Osteocyte (in vitro differentiated cells): ENCODE results near the gene SHMT2. TPM values are rescaled to one million over a fixed set of nuclear protein-coding genes. Genes with fewer than 3 reads are reported as not detected.
"Not testable (repeated sequence)": the region's sequence is repeated elsewhere in the genome, so short reads cannot be mapped to it uniquely, and the experiment has no call there.

Experiments
- DNase-seq: peaks from one replicate; pipeline ENCODE4 v3.0.0; 2021; ENCODE audit warnings: mixed read lengths; ENCODE audit not compliant: unreplicated experiment; ENCODE audit errors: extremely low spot score
- H3K27ac Mint-ChIP-seq: one replicate; pipeline ENCODE4 v1.8.0; 2021; ENCODE audit warnings: mild to moderate bottlenecking, mixed read lengths; ENCODE audit not compliant: unreplicated experiment
- H3K27me3 Mint-ChIP-seq: one replicate; pipeline ENCODE4 v1.8.0; 2021; ENCODE audit warnings: mixed read lengths; ENCODE audit not compliant: unreplicated experiment
- H3K36me3 Mint-ChIP-seq: one replicate; pipeline ENCODE4 v1.8.0; 2021; ENCODE audit warnings: mixed read lengths; ENCODE audit not compliant: unreplicated experiment
- H3K4me1 Mint-ChIP-seq: one replicate; pipeline ENCODE4 v1.8.0; 2021; ENCODE audit warnings: mixed read lengths; ENCODE audit not compliant: unreplicated experiment
- H3K4me3 Mint-ChIP-seq: one replicate; pipeline ENCODE4 v1.8.0; 2021; ENCODE audit warnings: mild to moderate bottlenecking, moderate library complexity, mixed read lengths; ENCODE audit not compliant: unreplicated experiment
- H3K9me3 Mint-ChIP-seq: one replicate; pipeline ENCODE4 v1.8.0; 2021; ENCODE audit warnings: mixed read lengths; ENCODE audit not compliant: unreplicated experiment
- CTCF ChIP-seq: fragments of 200-600 bp; sonication (generic); IDR thresholded peaks from 2 replicates; pipeline ENCODE4 v1.5.0; 2021; ENCODE audit warnings: antibody characterized with exemption, mild to moderate bottlenecking, moderate library complexity
- microRNA-seq: library from miRNA; unstranded; fragments of <30 nt; microRNA quantifications from one replicate; pipeline ENCODE4 v1.1.0, GENCODE V29; 2020; ENCODE audit not compliant: unreplicated experiment
- total RNA-seq: library from RNA; stranded (reverse); gene quantifications from 2 replicates; pipeline ENCODE4 v1.2.1, GENCODE V29; 2021

SHMT2 gene
- total RNA-seq, 1 donor from 2014 or later, result 263 TPM

GRCh38 chr12:57276935-57277563, 47.5 kb downstream of the SHMT2 start:
- peak; percentile 57 for TF ChIP-seq CTCF
- Mint-ChIP-seq H3K36me3 (peaks cover 39% of the 10 kb centered on the region), H3K27me3 (no peaks in the 10 kb centered on the region), H3K4me1 (peaks cover 34% of the 10 kb centered on the region), H3K27ac (no peak overlapping the region), H3K9me3 (no peaks in the 10 kb centered on the region), H3K4me3 (no peak overlapping the region)
- no peak for DNase-seq

GRCh38 chr12:57278465-57279381, 49.2 kb downstream of the SHMT2 start:
- no peak overlapping the region for H3K27ac Mint-ChIP-seq

GRCh38 chr12:57280211-57281062, 50.9 kb downstream of the SHMT2 start:
- H3K27me3 Mint-ChIP-seq, result no peaks in the 10 kb centered on the region
- peaks cover 19% of the 10 kb centered on the region for H3K4me1 Mint-ChIP-seq
- peak overlapping the region; percentile 66 for H3K27ac Mint-ChIP-seq
- no peak for TF ChIP-seq CTCF
- peak overlapping the region; percentile 5 for H3K4me3 Mint-ChIP-seq
- peaks cover 39% of the 10 kb centered on the region for H3K36me3 Mint-ChIP-seq
- DNase-seq, result no peak
- H3K9me3 Mint-ChIP-seq, result no peaks in the 10 kb centered on the region

More at GRCh38 chr12:57278465-57279381, 49.2 kb downstream of the SHMT2 start:
- Mint-ChIP-seq H3K4me1 (peaks cover 19% of the 10 kb centered on the region), H3K9me3 (no peaks in the 10 kb centered on the region), H3K36me3 (peaks cover 49% of the 10 kb centered on the region), H3K4me3 (no peak overlapping the region), H3K27me3 (no peaks in the 10 kb centered on the region)
- no peak for TF ChIP-seq CTCF
- no peak for DNase-seq

GRCh38 chr12:57282073-57282472, 52.6 kb downstream of the SHMT2 start:
- peaks cover 45% of the 10 kb centered on the region for H3K36me3 Mint-ChIP-seq
- H3K4me3 Mint-ChIP-seq, DNase-seq, H3K9me3 Mint-ChIP-seq, H3K27me3 Mint-ChIP-seq, H3K27ac Mint-ChIP-seq: not testable (repeated sequence)
- H3K4me1 Mint-ChIP-seq, result peaks cover 18% of the 10 kb centered on the region

Small RNAs within 50 kb of the gene (microRNA-seq; reads per million reads assigned to microRNA genes)
- 11.0 reads per million, percentile 14 among the genes with 10 or more reads in this experiment for gene MIR1228

Other genes starting within 250 kb of the SHMT2 start
- 6.4 and 7.0 TPM in 2 replicates for gene ZBTB39, start 223.2 kb upstream of the SHMT2 start, total RNA-seq
- not detected in 2 replicates for gene TAC3, start 213.2 kb upstream of the SHMT2 start, total RNA-seq
- gene MYO1A, start 179.6 kb upstream of the SHMT2 start, total RNA-seq, result not detected in 2 replicates
- gene NEMP1, start 150.9 kb upstream of the SHMT2 start, total RNA-seq, result 12.1 and 14.5 TPM in 2 replicates
- 41.9 and 42.8 TPM in 2 replicates for gene NAB2, start 140.6 kb upstream of the SHMT2 start, total RNA-seq
- gene STAT6, start 118.3 kb upstream of the SHMT2 start, total RNA-seq, result 154 and 161 TPM in 2 replicates
- 591 and 603 TPM in 2 replicates for gene LRP1, start 101.2 kb upstream of the SHMT2 start, total RNA-seq
- not detected in 2 replicates for gene LRP1-AS, start 82.1 kb upstream of the SHMT2 start, total RNA-seq
- 62.6 and 63.8 TPM in 2 replicates for gene NXPH4, start 12.9 kb upstream of the SHMT2 start, total RNA-seq
- gene STAC3, start 21.5 kb downstream of the SHMT2 start, total RNA-seq, result 1.8 and 2.4 TPM in 2 replicates
- gene R3HDM2, start 201.3 kb downstream of the SHMT2 start, total RNA-seq, result 62.2 and 65.0 TPM in 2 replicates
- not detected in 2 replicates for gene INHBC, start 205.1 kb downstream of the SHMT2 start, total RNA-seq
- gene INHBE, start 225.6 kb downstream of the SHMT2 start, total RNA-seq, result 1.0 and 1.3 TPM in 2 replicates
- 3.5 and 7.7 TPM in 2 replicates for gene GLI1, start 230.1 kb downstream of the SHMT2 start, total RNA-seq